H9 (cell line): Measurements from ENCODE around the gene TRIO. TPM values are rescaled to one million over a fixed set of nuclear protein-coding genes. Genes with fewer than 3 reads are reported as not detected.

Source experiments
- DNase-seq: peaks from one replicate; pipeline ENCODE4 v3.0.0-alpha.2; 2017
- H2AFZ ChIP-seq: one replicate; pipeline ENCODE4 v1.6.1; 2013; ENCODE audit warnings: mild to moderate bottlenecking, low read length, control low read depth, moderate library complexity
- H2AK5ac ChIP-seq: 2 replicates; pipeline ENCODE4 v1.6.1; 2013; ENCODE audit warnings: low read length, control low read depth, mixed read lengths; ENCODE audit not compliant: insufficient read length
- H2BK120ac ChIP-seq: one replicate; pipeline ENCODE4 v1.6.1; 2013; ENCODE audit warnings: low read depth, mild to moderate bottlenecking, low read length, control low read depth, inconsistent platforms; ENCODE audit not compliant: poor library complexity, severe bottlenecking
- H2BK12ac ChIP-seq: 2 replicates; pipeline ENCODE4 v1.6.1; 2013; ENCODE audit warnings: low read length, control low read depth, mixed read lengths, low read depth; ENCODE audit not compliant: insufficient read length
- H2BK15ac ChIP-seq: 2 replicates; pipeline ENCODE4 v1.6.1; 2013; ENCODE audit warnings: low read depth, low read length, control low read depth
- H2BK20ac ChIP-seq: one replicate; pipeline ENCODE4 v1.6.1; 2013; ENCODE audit warnings: low read depth, mild to moderate bottlenecking, low read length, control low read depth, inconsistent platforms; ENCODE audit not compliant: poor library complexity, severe bottlenecking
- H2BK5ac ChIP-seq: 2 replicates; pipeline ENCODE4 v1.6.1; 2013; ENCODE audit warnings: low read length, control low read depth, mixed read lengths; ENCODE audit not compliant: insufficient read length
- H3K14ac ChIP-seq: 2 replicates; pipeline ENCODE4 v1.6.1; 2013; ENCODE audit warnings: low read length, control low read depth; ENCODE audit not compliant: insufficient read depth
- H3K18ac ChIP-seq: 2 replicates; pipeline ENCODE4 v1.6.1; 2013; ENCODE audit warnings: low read depth, mild to moderate bottlenecking, mixed read lengths, low read length, control low read depth; ENCODE audit not compliant: insufficient read length
- H3K23ac ChIP-seq: 2 replicates; pipeline ENCODE4 v1.6.1; 2013; ENCODE audit warnings: low read length, control low read depth, mixed read lengths, low read depth; ENCODE audit not compliant: insufficient read length
- H3K23me2 ChIP-seq: 2 replicates; pipeline ENCODE4 v1.6.1; 2013; ENCODE audit warnings: low read depth, mild to moderate bottlenecking, mixed read lengths, low read length, control low read depth; ENCODE audit not compliant: insufficient read length, poor library complexity, severe bottlenecking
- H3K27ac ChIP-seq: 2 replicates; pipeline ENCODE4 v1.5.1; 2013; ENCODE audit warnings: low read length, control low read depth, mixed read lengths, low read depth; ENCODE audit not compliant: insufficient read length
- H3K27me3 ChIP-seq: 2 replicates; pipeline ENCODE4 v1.6.1; 2013; ENCODE audit warnings: low read length, control low read depth, inconsistent platforms; ENCODE audit not compliant: insufficient read depth
- H3K4ac ChIP-seq: 2 replicates; pipeline ENCODE4 v1.6.1; 2013; ENCODE audit warnings: low read depth, mild to moderate bottlenecking, control low read depth, inconsistent platforms, low read length, moderate library complexity
- H3K4me1 ChIP-seq: 2 replicates; pipeline ENCODE4 v1.6.1; 2013; ENCODE audit warnings: low read length, control low read depth, inconsistent platforms; ENCODE audit not compliant: insufficient read depth
- H3K4me2 ChIP-seq: 2 replicates; pipeline ENCODE4 v1.6.1; 2013; ENCODE audit warnings: low read length, control low read depth, mixed read lengths; ENCODE audit not compliant: insufficient read length, insufficient read depth
- H3K56ac ChIP-seq: 2 replicates; pipeline ENCODE4 v1.6.1; 2013; ENCODE audit warnings: low read depth, mild to moderate bottlenecking, mixed read lengths, low read length, control low read depth; ENCODE audit not compliant: insufficient read length
- H3K79me1 ChIP-seq: 2 replicates; pipeline ENCODE4 v1.6.1; 2013; ENCODE audit warnings: low read depth, mild to moderate bottlenecking, moderate library complexity, low read length, control low read depth, inconsistent platforms; ENCODE audit not compliant: insufficient read depth, poor library complexity, severe bottlenecking
- H3K79me2 ChIP-seq: 2 replicates; pipeline ENCODE4 v1.6.1; 2013; ENCODE audit warnings: low read length, control low read depth, inconsistent platforms; ENCODE audit not compliant: insufficient read depth
- H3K9ac ChIP-seq: 2 replicates; pipeline ENCODE4 v1.6.1; 2013; ENCODE audit warnings: low read length, control low read depth, mixed read lengths; ENCODE audit not compliant: insufficient read length; ENCODE audit errors: extremely low read depth
- H3K9me3 ChIP-seq: one replicate; pipeline ENCODE4 v1.6.1; 2013; ENCODE audit warnings: low read depth, low read length, inconsistent platforms; ENCODE audit not compliant: control insufficient read depth
- H3T11ph ChIP-seq: one replicate; pipeline ENCODE4 v1.6.1; 2013; ENCODE audit warnings: mild to moderate bottlenecking, low read length, control low read depth, inconsistent platforms
- H4K20me1 ChIP-seq: one replicate; pipeline ENCODE4 v1.6.1; 2013; ENCODE audit not compliant: control insufficient read depth, insufficient read length, insufficient read depth
- H4K5ac ChIP-seq: 2 replicates; pipeline ENCODE4 v1.6.1; 2013; ENCODE audit warnings: low read depth, mild to moderate bottlenecking, mixed read lengths, low read length, control low read depth; ENCODE audit not compliant: insufficient read length
- H4K8ac ChIP-seq: replicated peaks from 2 replicates; pipeline ENCODE4 v1.6.1; 2013; ENCODE audit warnings: low read length, control low read depth, mixed read lengths, low read depth; ENCODE audit not compliant: insufficient read length
- H4K91ac ChIP-seq: 2 replicates; pipeline ENCODE4 v1.6.1; 2013; ENCODE audit warnings: low read depth, mild to moderate bottlenecking, moderate library complexity, mixed read lengths, low read length, control low read depth; ENCODE audit not compliant: insufficient read length
- H3K27ac Mint-ChIP-seq, 3 experiments: 2 replicates in 2 of 3; 3 replicates in 1 of 3; pipeline ENCODE4 v1.8.0; 2020 to 2021; ENCODE audit warnings: mixed read lengths in 3 of 3, mild to moderate bottlenecking in 1 of 3, moderate library complexity in 1 of 3
- H3K27me3 Mint-ChIP-seq: 2 replicates; pipeline ENCODE4 v1.8.0; 2021; ENCODE audit warnings: low read depth, mild to moderate bottlenecking, moderate library complexity, mixed read lengths
- H3K36me3 Mint-ChIP-seq, 3 experiments: 2 replicates in 2 of 3; 3 replicates in 1 of 3; pipeline ENCODE4 v1.8.0; 2020 to 2021; ENCODE audit warnings: low read depth in 3 of 3, mixed read lengths in 3 of 3; ENCODE audit not compliant: insufficient read depth in 1 of 3
- H3K4me1 Mint-ChIP-seq, 2 experiments: 2 replicates each; pipeline ENCODE4 v1.8.0; 2020; ENCODE audit warnings: mixed read lengths in 2 of 2
- H3K4me3 Mint-ChIP-seq, 2 experiments: 2 replicates in 1 of 2; 3 replicates in 1 of 2; pipeline ENCODE4 v1.8.0; 2020 to 2021; ENCODE audit warnings: mild to moderate bottlenecking in 2 of 2, mixed read lengths in 2 of 2, moderate library complexity in 1 of 2
- H3K9me3 Mint-ChIP-seq, 2 experiments: 2 replicates in 1 of 2; 3 replicates in 1 of 2; pipeline ENCODE4 v1.8.0; 2020; ENCODE audit warnings: mild to moderate bottlenecking in 2 of 2, mixed read lengths in 2 of 2, moderate library complexity in 1 of 2
- CTCF ChIP-seq: fragments of 200-600 bp; sonication (generic); conservative IDR thresholded peaks from 3 replicates; pipeline ENCODE4 v1.8.0; 2021; ENCODE audit warnings: antibody characterized with exemption, mild to moderate bottlenecking
- WGBS: extraction: QIAGEN DNeasy Blood & Tissue Kit; methylation state at CpG from one replicate; pipeline ENCODE4 v1.1.7; 2013; ENCODE audit warnings: missing lambda C conversion rate, low lambda C conversion rate, mixed read lengths; ENCODE audit not compliant: insufficient read length; ENCODE audit errors: extremely low coverage; 5-methylcytosine and 5-hydroxymethylcytosine counted together
- total RNA-seq: library from RNA; stranded (reverse); gene quantifications from 2 replicates; pipeline ENCODE4 v1.2.1, GENCODE V29; 2021

Gene TRIO
- total RNA-seq, 1 experiment from 2014 or later = 87.8 TPM

GRCh38 chr5:14177634-14178033, 34.5 kb downstream of the TRIO start:
- H3K27me3 Mint-ChIP-seq = peaks cover 5% of the 10 kb centered on the region
- H3K36me3 Mint-ChIP-seq = no peaks in the 10 kb centered on the region
- no peak overlapping the region for H2AFZ ChIP-seq
- H3K14ac ChIP-seq = no peak overlapping the region
- H3K4me1 ChIP-seq = peaks cover 15% of the 10 kb centered on the region; the same call in 1 of the 2 replicates
- H2BK5ac ChIP-seq = no peak overlapping the region
- H3K79me1 ChIP-seq = peaks cover 16% of the 10 kb centered on the region
- H3K27ac Mint-ChIP-seq = no peak overlapping the region
- H3K23ac ChIP-seq = no peak overlapping the region
- WGBS = no CpG with 5 or more reads among the region's 3 CpGs
- peaks cover 59 to 65% of the 10 kb centered on the region in 2 experiments for H3K4me1 Mint-ChIP-seq
- H2BK120ac ChIP-seq = no peak overlapping the region
- H3T11ph ChIP-seq = no peak overlapping the region
- H2BK12ac ChIP-seq = no peak overlapping the region
- no peak overlapping the region for H2BK15ac ChIP-seq
- TF ChIP-seq CTCF = no peak
- H3K4me3 Mint-ChIP-seq = no peak overlapping the region; a peak in 1 of 5 replicates
- H3K79me2 ChIP-seq = peaks cover 30% of the 10 kb centered on the region; the same call in 1 of the 2 replicates
- no peak overlapping the region for H3K4ac ChIP-seq
- H4K91ac ChIP-seq = no peak overlapping the region
- no peak overlapping the region for H4K5ac ChIP-seq
- no peak overlapping the region for H3K9ac ChIP-seq
- H2BK20ac ChIP-seq = no peak overlapping the region
- no peak overlapping the region for H2AK5ac ChIP-seq
- no peaks in the 10 kb centered on the region for H3K27me3 ChIP-seq
- no peak overlapping the region for H3K18ac ChIP-seq
- H3K9me3 Mint-ChIP-seq = no peaks in the 10 kb centered on the region
- no peaks in the 10 kb centered on the region for H4K20me1 ChIP-seq
- H3K9me3 ChIP-seq = no peaks in the 10 kb centered on the region
- no peak for DNase-seq
- no peak overlapping the region for H4K8ac ChIP-seq
- H3K27ac ChIP-seq = no peak overlapping the region
- H3K23me2 ChIP-seq = no peaks in the 10 kb centered on the region
- H3K56ac ChIP-seq = no peak overlapping the region
- H3K4me2 ChIP-seq = no peak overlapping the region
